ENCODE measurements around the gene PSMD14.

The PSMD14 gene

GRCh38 chr2:161448431-161448830 lies 140.2 kb downstream of the PSMD14 start:
- DNase-seq (ENCODE audit: low read depth in 2 of 2) = no peak

Data from stimulated activated CD4-positive, alpha-beta T cell treated with anti-CD3 and anti-CD28 coated beads, Interleukin-1b, Interleukin-23, amount 100 ng/mL, for 1 hour (primary cell).